ENCODE measurements around the gene C10orf67. TPM values are rescaled to one million over a fixed set of nuclear protein-coding genes. Genes with fewer than 3 reads are reported as not detected.

The C10orf67 gene
- total and polyA plus RNA-seq, 9 of the 15 experiments (the other 6 are each of a cell fraction or from before 2014, with no cell fraction given) = not detected

GRCh38 chr10:23280419-23281043, 64.1 kb downstream of the C10orf67 start:
- FAIRE-seq (no peak), DNase-seq (ENCODE audit: extremely low read depth in 1 of 4, low spot score in 3 of 4) (no peak), ATAC-seq (no peak)
- Histone ChIP-seq H3K79me2 (ENCODE audit: control insufficient read depth, insufficient read depth, low read length) (no peaks in the 10 kb centered on the region), H3K9me1 (ENCODE audit: control insufficient read depth, insufficient read depth, low read length) (no peaks in the 10 kb centered on the region), H3K9ac (ENCODE audit: insufficient read depth in 1 of 2, low read depth in 2 of 2, low read length in 2 of 2) (no peak overlapping the region), H3K27ac (ENCODE audit: extremely low read depth, low read depth, low read length) (no peak overlapping the region), H2AFZ (ENCODE audit: low read depth, low read length) (no peak overlapping the region), H3K4me1 (replicated peaks in 1 of 2; ENCODE audit: control insufficient read depth in 2 of 2, insufficient read depth in 2 of 2, low read length in 2 of 2) (no peaks in the 10 kb centered on the region), H3K36me3 (ENCODE audit: control insufficient read depth, insufficient read depth, low read length) (no peaks in the 10 kb centered on the region), H3K9me3 (replicated peaks; ENCODE audit: control insufficient read depth, insufficient read depth, low read depth, low read length) (no peaks in the 10 kb centered on the region), H3K4me3 (no peak overlapping the region), H4K20me1 (replicated peaks; ENCODE audit: control insufficient read depth, insufficient read depth, low read length) (no peaks in the 10 kb centered on the region), H3K4me2 (ENCODE audit: insufficient read depth, low read length) (no peak overlapping the region), H3K27me3 (ENCODE audit: control insufficient read depth in 2 of 2, insufficient read depth in 2 of 2, low read length in 2 of 2) (peaks cover 0 to 3% of the 10 kb centered on the region in 2 experiments; a peak in 1 of 5 replicates)
- ChIA-PET POLR2A (interaction anchor here (0.7 kb wide), 1 partner anchor 10 kb away, joined by 3 read pairs; no protein-coding TSS in a partner anchor), CTCF (ENCODE audit: low intra/inter-chr PET ratio) (no interaction called here)
- no peak for TF ChIP-seq ZNF395 (CRISPR knock-in tag; IDR thresholded peaks at IDR 0.05)
- no peak for TF ChIP-seq ZNF143 (CRISPR knock-in tag; IDR thresholded peaks at IDR 0.05)
- no peak for TF ChIP-seq POLR2B (IDR thresholded peaks at IDR 0.05; ENCODE audit: low read depth, partially characterized antibody)
- intact Hi-C loops (cut with micrococcal nuclease) = loop anchor here (5.0 kb wide), 1 partner anchor 118 kb away; no protein-coding TSS in a partner anchor
- in situ Hi-C loops (cut with MboI) = no loop called here
- BruUV-seq (replicated peaks) = no TSS peak
- WGBS (ENCODE audit: insufficient coverage, low coverage, missing lambda C conversion rate) = 0% methylated on average over 7 of the region's 7 CpGs

- no peak overlapping the region for H2AFZ ChIP-seq (ENCODE audit: low read depth, low read length)
- CTCF ChIA-PET (ENCODE audit: low intra/inter-chr PET ratio) = no interaction called here
- TF ChIP-seq U2AF1 (optimal IDR thresholded peaks at IDR 0.05; ENCODE audit: low read depth, low read length) (no peak), RBM25 (IDR thresholded peaks at IDR 0.05; ENCODE audit: low read depth, low read length, severe bottlenecking) (no peak), KLF10 (CRISPR knock-in tag; IDR thresholded peaks at IDR 0.05) (no peak), ZNF121 (CRISPR knock-in tag; conservative IDR thresholded peaks at IDR 0.05) (no peak), PRDM10 (IDR thresholded peaks at IDR 0.05; ENCODE audit: partially characterized antibody) (no peak), ZC3H4 (CRISPR knock-in tag; IDR thresholded peaks at IDR 0.05; ENCODE audit: borderline replicate concordance) (no peak), FOXJ3 (CRISPR knock-in tag; IDR thresholded peaks at IDR 0.05) (no peak)
Observed at GRCh38 chr10:23275355-23275754, 69.2 kb downstream of the C10orf67 start.

More at GRCh38 chr10:23275355-23275754, 69.2 kb downstream of the C10orf67 start:
- no peaks in the 10 kb centered on the region for H3K4me1 ChIP-seq (replicated peaks in 1 of 2; ENCODE audit: control insufficient read depth in 2 of 2, insufficient read depth in 2 of 2, low read length in 2 of 2)
- DNase-seq (ENCODE audit: extremely low read depth in 1 of 4, low spot score in 3 of 4) (no peak), ATAC-seq (no peak), FAIRE-seq (no peak)
- no peak overlapping the region for H3K4me3 ChIP-seq
- POLR2A ChIA-PET = no interaction called here
- no TSS peak for BruUV-seq (replicated peaks)
- intact Hi-C loops (cut with micrococcal nuclease) (no loop called here), in situ Hi-C loops (cut with MboI) (no loop called here)
- no peaks in the 10 kb centered on the region for H3K79me2 ChIP-seq (ENCODE audit: control insufficient read depth, insufficient read depth, low read length)
- H3K27me3 ChIP-seq (ENCODE audit: control insufficient read depth in 2 of 2, insufficient read depth in 2 of 2, low read length in 2 of 2) = 0 out of 5 replicates have a peak, but pooled peaks cover 0 to 3% of the 10 kb centered on the region in 2 experiments
- 0% methylated on average over 2 of the region's 2 CpGs for WGBS (ENCODE audit: insufficient coverage, low coverage, missing lambda C conversion rate)
- no peak overlapping the region for H3K27ac ChIP-seq (ENCODE audit: extremely low read depth, low read depth, low read length)
- no peaks in the 10 kb centered on the region for H3K36me3 ChIP-seq (ENCODE audit: control insufficient read depth, insufficient read depth, low read length)
- H4K20me1 ChIP-seq (replicated peaks; ENCODE audit: control insufficient read depth, insufficient read depth, low read length) = no peaks in the 10 kb centered on the region
- no peaks in the 10 kb centered on the region for H3K9me3 ChIP-seq (replicated peaks; ENCODE audit: control insufficient read depth, insufficient read depth, low read depth, low read length)
- no peak overlapping the region for H3K9ac ChIP-seq (ENCODE audit: insufficient read depth in 1 of 2, low read depth in 2 of 2, low read length in 2 of 2)
- no peak overlapping the region for H3K4me2 ChIP-seq (ENCODE audit: insufficient read depth, low read length)
- no peaks in the 10 kb centered on the region for H3K9me1 ChIP-seq (ENCODE audit: control insufficient read depth, insufficient read depth, low read length)

Measured in K562 (cell line).